Endothelial cell of umbilical vein (primary cell): Measurements from ENCODE around the gene CASKIN2. TPM values are rescaled to one million over a fixed set of nuclear protein-coding genes. Genes with fewer than 3 reads are reported as not detected.

ENCODE experiments used
- BruUV-seq: library from RNA; stranded (reverse); fragments of 400-500 nt; replicated peaks from 2 replicates; lab custom pipeline; 2021; lab: Mats Ljungman, UMichigan
- CTCF ChIA-PET: fragments of 300-600, 350-600 bp; sonication (Branson Sonifier 250); formaldehyde crosslinking; loops from one replicate; lab custom pipeline; 2021; ENCODE audit warnings: antibody characterized with exemption, inconsistent platforms; lab: Charles Lee
- POLR2A ChIA-PET: fragments of 300-600, 350-600 bp; sonication (Branson Sonifier 250); formaldehyde crosslinking; loops from one replicate; lab custom pipeline; 2021; ENCODE audit warnings: antibody characterized with exemption, inconsistent platforms; lab: Charles Lee
- DNase-seq: peaks from one replicate; pipeline ENCODE4 v3.0.0-alpha.2; 2011; ENCODE audit warnings: low read depth, low spot score
- FAIRE-seq: peaks from 2 replicates; lab custom pipeline; 2011; peaks lifted over from hg19 to GRCh38; lab: Jason Lieb, UNC
- H2AFZ ChIP-seq: 2 replicates; pipeline ENCODE4 v1.6.0; 2012; ENCODE audit warnings: low read depth, low read length, control low read depth, inconsistent platforms
- H3K27ac ChIP-seq: 2 replicates; pipeline ENCODE4 v1.5.1; 2011; ENCODE audit warnings: low read depth, mild to moderate bottlenecking, control low read depth, low read length, moderate library complexity; ENCODE audit not compliant: insufficient read depth
- H3K27me3 ChIP-seq, 2 experiments: 2 replicates each; pipeline versions ENCODE4 v1.6.0 to v1.6.1; 2011; ENCODE audit warnings: low read length in 2 of 2, mixed read lengths in 1 of 2; ENCODE audit not compliant: control insufficient read depth in 2 of 2, insufficient read depth in 2 of 2
- H3K36me3 ChIP-seq, 2 experiments: 2 replicates in 1 of 2; 3 replicates in 1 of 2; pipeline ENCODE4 v1.5.1; 2011; ENCODE audit warnings: low read length in 2 of 2, mild to moderate bottlenecking in 1 of 2, moderate library complexity in 1 of 2; ENCODE audit not compliant: control insufficient read depth in 2 of 2, insufficient read depth in 2 of 2; ENCODE audit errors: extremely low read depth in 1 of 2
- H3K4me1 ChIP-seq: 3 replicates; pipeline ENCODE4 v1.5.1; 2011; ENCODE audit warnings: mild to moderate bottlenecking, low read length; ENCODE audit not compliant: control insufficient read depth, insufficient read depth; ENCODE audit errors: extremely low read depth
- H3K4me2 ChIP-seq: 2 replicates; pipeline ENCODE4 v1.6.1; 2011; ENCODE audit warnings: low read length, control low read depth, mixed read lengths; ENCODE audit not compliant: insufficient read depth
- H3K4me3 ChIP-seq, 3 experiments: fragments of 200-600 bp in 1 of 3; sonication (generic), shearing (Covaris generic) in 1 of 3; replicated peaks in 1 of 3; 2 replicates each; pipeline ENCODE4 v1.5.1; 2011 to 2016; ENCODE audit warnings: control low read depth in 3 of 3, low read length in 3 of 3, mild to moderate bottlenecking in 2 of 3, inconsistent platforms in 1 of 3, low read depth in 1 of 3, moderate library complexity in 1 of 3; ENCODE audit not compliant: insufficient read depth in 1 of 3
- H3K79me2 ChIP-seq: 2 replicates; pipeline ENCODE4 v1.6.0; 2012; ENCODE audit warnings: low read length, inconsistent platforms; ENCODE audit not compliant: control insufficient read depth, insufficient read depth
- H3K9ac ChIP-seq: replicated peaks from 2 replicates; pipeline ENCODE3; 2011; ENCODE audit warnings: low read length, control low read depth; ENCODE audit not compliant: insufficient read depth; ENCODE audit errors: extremely low read depth
- H3K9me1 ChIP-seq: replicated peaks from 3 replicates; pipeline ENCODE4 v1.6.0; 2011; ENCODE audit warnings: mild to moderate bottlenecking, low read length; ENCODE audit not compliant: control insufficient read depth, insufficient read depth; ENCODE audit errors: extremely low read depth
- H3K9me3 ChIP-seq: replicated peaks from 2 replicates; pipeline ENCODE4 v1.5.1; 2012; ENCODE audit warnings: low read length, inconsistent platforms; ENCODE audit not compliant: control insufficient read depth, insufficient read depth
- H4K20me1 ChIP-seq: replicated peaks from 2 replicates; pipeline ENCODE3; 2011; ENCODE audit warnings: mild to moderate bottlenecking, low read length; ENCODE audit not compliant: control insufficient read depth, insufficient read depth; ENCODE audit errors: extremely low read depth
- EZH2 ChIP-seq: IDR thresholded peaks from 2 replicates; pipeline ENCODE4 v1.6.1; 2012; ENCODE audit warnings: borderline replicate concordance, low read depth, mild to moderate bottlenecking, moderate library complexity, low read length, inconsistent platforms; ENCODE audit not compliant: severe bottlenecking
- FOS ChIP-seq: IDR thresholded peaks from 2 replicates; pipeline ENCODE4 v1.6.1; 2011; ENCODE audit warnings: mild to moderate bottlenecking, low read length, moderate library complexity, borderline replicate concordance; ENCODE audit not compliant: insufficient read depth
- GATA2 ChIP-seq: IDR thresholded peaks from 2 replicates; pipeline ENCODE4 v1.7.0; 2011; ENCODE audit warnings: low read depth, mild to moderate bottlenecking, moderate library complexity, mixed read lengths, low read length; ENCODE audit not compliant: insufficient read length, insufficient read depth
- JUN ChIP-seq: IDR thresholded peaks from 2 replicates; pipeline ENCODE4 v1.6.1; 2011; ENCODE audit warnings: borderline replicate concordance, low read depth; ENCODE audit not compliant: insufficient read length, insufficient read depth
- MYC ChIP-seq: IDR thresholded peaks from one replicate; pipeline ENCODE4 v1.6.1; 2011; ENCODE audit warnings: mild to moderate bottlenecking, low read depth, low read length
- POLR2A ChIP-seq: IDR thresholded peaks from 2 replicates; pipeline ENCODE4 v1.6.1; 2012; ENCODE audit warnings: low read depth, mild to moderate bottlenecking, control low read depth, low read length
- POLR2AphosphoS5 ChIP-seq: IDR thresholded peaks from 2 replicates; pipeline ENCODE4 v1.6.1; 2012; ENCODE audit warnings: low read depth, mild to moderate bottlenecking, control low read depth, low read length, moderate library complexity; ENCODE audit not compliant: insufficient read depth
- dilution Hi-C: fragments of 300-500 bp; cut with MboI; formaldehyde crosslinking; loops from one replicate; pipeline ENCODE4 v1.15.0; 2019; ENCODE audit warnings: low sequenced_read_pairs; ENCODE audit not compliant: extremely low pct_ligation_motif_present
- intact Hi-C: fragments of 100-400 bp; cut with micrococcal nuclease; formaldehyde crosslinking; loops from one replicate; pipeline ENCODE4 v1.10.0; 2022
- polyA plus RNA-seq, 4 experiments: library from polyadenylated mRNA; depleted of rRNA in 3 of 4; stranded (reverse) in 3 of 4; unstranded in 1 of 4; fragments of >200 nt; gene quantifications; 2 replicates each; pipeline versions ENCODE4 v1.2.1 to v1.2.3, GENCODE V29; 2011 to 2012; ENCODE audit warnings: missing spikeins in 1 of 4
- total RNA-seq: library from RNA; stranded (reverse); gene quantifications from 2 replicates; pipeline ENCODE4 v1.2.3, GENCODE V29; 2021
- TF ChIP-seq, protein P1 (sequence below), 2 donors: IDR thresholded peaks; 1 replicate in 1 of 2; 2 replicates in 1 of 2; pipeline ENCODE4 v1.5.1; 2011; ENCODE audit warnings: low read length in 2 of 2, mild to moderate bottlenecking in 2 of 2, moderate library complexity in 2 of 2, control low read depth in 1 of 2, inconsistent platforms in 1 of 2, low read depth in 1 of 2; ENCODE audit not compliant: insufficient read depth in 1 of 2; ENCODE audit errors: extremely low read depth in 1 of 2
- TF ChIP-seq, protein P2 (sequence below): IDR thresholded peaks from 2 replicates; pipeline ENCODE4 v1.6.1; 2011; ENCODE audit not compliant: insufficient read depth, insufficient read length

The CASKIN2 gene
- total and polyA plus RNA-seq, 2 donors (not counting 3 experiments of a cell fraction or from before 2014, with no cell fraction given), result 13.0 to 37.6 TPM

DNA sequence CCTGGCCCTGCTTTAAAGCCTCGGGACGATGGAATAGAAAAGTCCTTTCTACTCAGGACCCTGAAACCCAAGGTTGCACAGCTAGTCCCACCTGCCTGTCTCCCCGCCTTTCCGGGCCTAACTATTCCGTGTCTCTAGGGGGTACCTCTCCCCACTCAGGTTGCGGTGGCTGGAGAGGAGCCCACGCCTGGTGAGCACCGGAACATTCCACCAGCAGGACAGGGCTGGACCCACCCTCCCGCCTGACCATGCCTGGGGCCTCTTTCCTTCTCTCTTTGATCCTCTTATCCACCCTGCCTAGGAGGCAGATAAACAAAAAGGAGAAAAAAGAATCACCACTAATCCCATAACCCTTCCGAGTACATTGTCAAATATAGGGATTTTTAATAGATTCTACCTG lies 21.0 kb upstream of the CASKIN2 start:
- no peaks in the 10 kb centered on the region for H3K27me3 ChIP-seq
- no peaks in the 10 kb centered on the region for H3K9me1 ChIP-seq
- no peaks in the 10 kb centered on the region for H3K79me2 ChIP-seq
- H3K4me2 ChIP-seq, result no peak overlapping the region
- DNase-seq, result no peak
- H3K27ac ChIP-seq, result no peak overlapping the region
- H2AFZ ChIP-seq, result no peak overlapping the region
- CTCF ChIA-PET, result no interaction called here
- H3K4me1 ChIP-seq, result no peaks in the 10 kb centered on the region
- no TSS peak for BruUV-seq
- FAIRE-seq, result no peak
- no peaks in the 10 kb centered on the region for H4K20me1 ChIP-seq
- no peaks in the 10 kb centered on the region for H3K36me3 ChIP-seq
- TF ChIP-seq MYC (no peak), POLR2AphosphoS5 (no peak), FOS (no peak), POLR2A (no peak), GATA2 (no peak), JUN (no peak), EZH2 (no peak)
- TF ChIP-seq, protein P1, sequence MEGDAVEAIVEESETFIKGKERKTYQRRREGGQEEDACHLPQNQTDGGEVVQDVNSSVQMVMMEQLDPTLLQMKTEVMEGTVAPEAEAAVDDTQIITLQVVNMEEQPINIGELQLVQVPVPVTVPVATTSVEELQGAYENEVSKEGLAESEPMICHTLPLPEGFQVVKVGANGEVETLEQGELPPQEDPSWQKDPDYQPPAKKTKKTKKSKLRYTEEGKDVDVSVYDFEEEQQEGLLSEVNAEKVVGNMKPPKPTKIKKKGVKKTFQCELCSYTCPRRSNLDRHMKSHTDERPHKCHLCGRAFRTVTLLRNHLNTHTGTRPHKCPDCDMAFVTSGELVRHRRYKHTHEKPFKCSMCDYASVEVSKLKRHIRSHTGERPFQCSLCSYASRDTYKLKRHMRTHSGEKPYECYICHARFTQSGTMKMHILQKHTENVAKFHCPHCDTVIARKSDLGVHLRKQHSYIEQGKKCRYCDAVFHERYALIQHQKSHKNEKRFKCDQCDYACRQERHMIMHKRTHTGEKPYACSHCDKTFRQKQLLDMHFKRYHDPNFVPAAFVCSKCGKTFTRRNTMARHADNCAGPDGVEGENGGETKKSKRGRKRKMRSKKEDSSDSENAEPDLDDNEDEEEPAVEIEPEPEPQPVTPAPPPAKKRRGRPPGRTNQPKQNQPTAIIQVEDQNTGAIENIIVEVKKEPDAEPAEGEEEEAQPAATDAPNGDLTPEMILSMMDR (IDR thresholded peaks at IDR 0.05; ENCODE audit: extremely low read depth in 1 of 2, insufficient read depth in 1 of 2, low read depth in 1 of 2, low read length in 2 of 2), result no peak
- TF ChIP-seq, protein P2, sequence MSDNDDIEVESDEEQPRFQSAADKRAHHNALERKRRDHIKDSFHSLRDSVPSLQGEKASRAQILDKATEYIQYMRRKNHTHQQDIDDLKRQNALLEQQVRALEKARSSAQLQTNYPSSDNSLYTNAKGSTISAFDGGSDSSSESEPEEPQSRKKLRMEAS, result no peak
- H3K9me3 ChIP-seq, result no peaks in the 10 kb centered on the region
- no peak overlapping the region for H3K4me3 ChIP-seq
- H3K9ac ChIP-seq, result no peak overlapping the region
- POLR2A ChIA-PET, result no interaction called here
- dilution Hi-C loops, result no loop called here
- intact Hi-C loops, result no loop called here
